AG04450 (cell line): ENCODE measurements around the gene ABCB11. TPM values are rescaled to one million over a fixed set of nuclear protein-coding genes. Genes with fewer than 3 reads are reported as not detected.

ENCODE experiments used
- CTCF ChIA-PET: fragments of 300-600, 350-600 bp; formaldehyde crosslinking; extraction: SDS; loops from one replicate; lab custom pipeline; 2022; ENCODE audit warnings: antibody characterized with exemption, inconsistent platforms; lab: Charles Lee
- POLR2A ChIA-PET: fragments of 350-600 bp; formaldehyde crosslinking; extraction: SDS; loops from one replicate; lab custom pipeline; 2021; ENCODE audit warnings: antibody characterized with exemption, inconsistent platforms; lab: Yijun Ruan, JAX
- DNase-seq: peaks from one replicate; pipeline ENCODE4 v3.0.0-alpha.2; 2011; ENCODE audit warnings: low read depth, low spot score
- H3K27ac ChIP-seq: one replicate; pipeline ENCODE4 v1.5.1; 2012; ENCODE audit warnings: low read depth, low read length, control low read depth
- H3K27me3 ChIP-seq: one replicate; pipeline ENCODE4 v1.6.0; 2012; ENCODE audit warnings: low read length; ENCODE audit not compliant: control insufficient read depth, insufficient read depth
- H3K4me3 ChIP-seq: 2 replicates; pipeline ENCODE4 v1.5.1; 2011; ENCODE audit warnings: mild to moderate bottlenecking, low read depth, low read length, control low read depth
- H3K9me3 ChIP-seq: 2 replicates; pipeline ENCODE4 v1.5.1; 2012; ENCODE audit warnings: low read length; ENCODE audit not compliant: control insufficient read depth, insufficient read depth
- polyA minus RNA-seq: library from RNA; depleted of rRNA, polyadenylated mRNA; stranded (reverse); fragments of >200 nt; gene quantifications from 2 replicates; pipeline ENCODE4 v1.2.3, GENCODE V29; 2011; rRNA and poly(A)+ RNA removed
- polyA plus RNA-seq: library from polyadenylated mRNA; depleted of rRNA; stranded (reverse); fragments of >200 nt; gene quantifications from 2 replicates; pipeline ENCODE4 v1.2.3, GENCODE V29; 2011; rRNA removed
- TF ChIP-seq, protein P1 (sequence below): IDR thresholded peaks from 2 replicates; pipeline ENCODE4 v1.5.1; 2011; ENCODE audit warnings: low read depth, low read length, control low read depth, inconsistent platforms

Gene ABCB11
- polyA plus RNA-seq (not detected in 2 replicates), polyA minus RNA-seq (not detected in 2 replicates)

DNA sequence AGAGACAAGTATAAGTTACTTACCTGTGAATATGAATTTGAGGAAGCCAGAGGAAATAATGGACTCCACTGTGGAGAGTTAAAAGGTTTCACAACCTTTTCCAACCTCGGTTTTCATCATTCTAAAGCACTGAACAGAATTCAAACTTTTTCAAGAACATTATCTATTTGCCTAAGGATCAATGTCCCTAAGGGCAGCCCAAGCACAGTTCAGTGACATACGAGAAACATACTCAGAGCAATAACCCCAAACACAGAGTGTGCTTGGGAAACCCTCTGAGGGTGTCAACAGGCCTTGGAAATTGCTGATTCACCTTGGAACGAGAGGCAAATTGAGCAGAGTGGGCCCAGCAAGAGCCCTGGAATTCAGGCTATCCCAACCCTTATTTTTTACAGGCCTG is at the start of gene ABCB11:
Gene ABCB11, minus strand, starts transcription at position 123 of the 400 bp plus-strand sequence. CDS start 13,199 bp downstream, outside the sequence.
- Histone ChIP-seq H3K27ac (no peak within 1 kb of the TSS), H3K9me3 (no peaks in the 10 kb centered on the region), H3K4me3 (no peak within 1 kb of the TSS), H3K27me3 (no peaks in the 10 kb centered on the region)
- TF ChIP-seq, protein P1, sequence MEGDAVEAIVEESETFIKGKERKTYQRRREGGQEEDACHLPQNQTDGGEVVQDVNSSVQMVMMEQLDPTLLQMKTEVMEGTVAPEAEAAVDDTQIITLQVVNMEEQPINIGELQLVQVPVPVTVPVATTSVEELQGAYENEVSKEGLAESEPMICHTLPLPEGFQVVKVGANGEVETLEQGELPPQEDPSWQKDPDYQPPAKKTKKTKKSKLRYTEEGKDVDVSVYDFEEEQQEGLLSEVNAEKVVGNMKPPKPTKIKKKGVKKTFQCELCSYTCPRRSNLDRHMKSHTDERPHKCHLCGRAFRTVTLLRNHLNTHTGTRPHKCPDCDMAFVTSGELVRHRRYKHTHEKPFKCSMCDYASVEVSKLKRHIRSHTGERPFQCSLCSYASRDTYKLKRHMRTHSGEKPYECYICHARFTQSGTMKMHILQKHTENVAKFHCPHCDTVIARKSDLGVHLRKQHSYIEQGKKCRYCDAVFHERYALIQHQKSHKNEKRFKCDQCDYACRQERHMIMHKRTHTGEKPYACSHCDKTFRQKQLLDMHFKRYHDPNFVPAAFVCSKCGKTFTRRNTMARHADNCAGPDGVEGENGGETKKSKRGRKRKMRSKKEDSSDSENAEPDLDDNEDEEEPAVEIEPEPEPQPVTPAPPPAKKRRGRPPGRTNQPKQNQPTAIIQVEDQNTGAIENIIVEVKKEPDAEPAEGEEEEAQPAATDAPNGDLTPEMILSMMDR, result no peak
- no peak for DNase-seq
- POLR2A ChIA-PET, result no interaction called here
- CTCF ChIA-PET, result no interaction called here

- Histone ChIP-seq H3K27me3 (no peaks in the 10 kb centered on the region), H3K9me3 (no peaks in the 10 kb centered on the region), H3K4me3 (no peak overlapping the region), H3K27ac (no peak overlapping the region)
- CTCF ChIA-PET, result no interaction called here
- TF ChIP-seq, protein P1, result no peak
- POLR2A ChIA-PET, result no interaction called here
- DNase-seq, result no peak
Observed at GRCh38 chr2:169080250-169081069, 49.3 kb upstream of the ABCB11 start.

DNA sequence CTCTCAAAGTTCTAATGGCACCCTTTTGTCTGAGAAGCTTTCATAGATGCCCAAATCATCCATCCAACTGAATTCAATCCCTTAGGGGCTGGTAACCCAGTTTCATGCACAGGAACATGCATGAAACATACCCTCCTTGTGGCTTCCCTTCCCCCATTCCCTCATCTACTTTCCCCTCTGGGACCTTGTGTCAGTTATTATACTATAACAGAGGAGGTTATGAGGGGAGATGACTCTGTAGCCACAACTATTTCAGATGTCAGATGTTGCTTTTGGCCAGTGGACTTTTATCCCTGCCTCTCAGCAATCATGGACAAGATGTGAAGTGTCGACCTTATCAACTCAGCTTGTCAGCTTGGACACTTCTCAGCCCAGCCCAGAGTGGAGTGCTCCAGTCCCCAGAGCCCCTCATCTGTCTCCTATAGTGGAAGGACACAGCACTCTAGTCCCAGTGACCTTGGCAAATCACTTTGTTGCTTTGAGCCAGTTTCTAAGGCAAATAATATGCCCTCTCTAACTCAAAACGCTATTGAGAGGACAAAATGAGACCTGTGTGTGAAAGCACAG is 46.6 kb upstream of the ABCB11 start:
- ChIA-PET CTCF (no interaction called here), POLR2A (no interaction called here)
- DNase-seq, result no peak
- H3K27ac ChIP-seq, result no peak overlapping the region
- no peaks in the 10 kb centered on the region for H3K27me3 ChIP-seq
- H3K9me3 ChIP-seq, result no peaks in the 10 kb centered on the region
- H3K4me3 ChIP-seq, result no peak overlapping the region
- TF ChIP-seq, protein P1, result no peak

DNA sequence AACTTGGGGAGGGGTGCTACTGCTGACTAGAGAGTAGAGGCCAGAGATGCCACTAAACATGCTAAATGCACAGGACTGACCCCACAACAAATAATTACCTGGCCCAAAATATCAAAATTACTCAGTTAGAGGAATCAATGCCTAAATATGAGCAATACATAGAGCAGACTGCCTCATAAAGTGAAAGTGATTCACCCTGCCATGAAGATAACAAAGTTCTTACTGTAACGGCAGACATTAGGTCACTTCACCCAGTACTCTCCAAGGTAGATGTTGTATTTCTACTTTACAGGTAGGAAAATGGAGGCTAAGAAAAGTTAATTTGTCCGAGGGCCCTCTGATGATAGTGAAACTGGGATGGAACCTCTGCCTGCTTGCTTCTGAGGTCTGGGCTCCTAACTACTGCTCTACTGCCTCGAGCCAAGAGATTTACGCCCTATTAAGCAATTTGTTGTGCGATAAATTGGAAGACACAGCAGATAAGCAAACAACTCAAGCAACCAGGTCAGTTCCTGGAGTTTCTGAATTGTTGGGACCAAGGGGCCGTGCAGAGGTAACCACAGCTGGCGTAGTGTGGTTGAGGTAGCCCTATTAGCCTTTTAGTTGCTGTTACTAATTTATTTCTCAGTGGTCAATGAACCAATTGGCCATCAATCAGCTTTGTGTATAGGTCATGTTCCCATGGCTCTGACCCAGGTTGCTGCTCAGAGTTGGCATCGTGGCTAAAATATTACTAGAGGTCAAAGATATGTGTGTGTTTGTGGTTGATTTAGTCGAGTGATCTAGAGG is 43.0 kb upstream of the ABCB11 start:
- Histone ChIP-seq H3K9me3 (no peaks in the 10 kb centered on the region), H3K27ac (no peak overlapping the region), H3K4me3 (no peak overlapping the region), H3K27me3 (no peaks in the 10 kb centered on the region)
- TF ChIP-seq, protein P1, result no peak
- ChIA-PET CTCF (interaction anchor here (1.0 kb wide), 1 partner anchor 37 kb away, joined by 3 read pairs; no protein-coding TSS in a partner anchor), POLR2A (no interaction called here)
- DNase-seq, result no peak
